Dermis blood vessel endothelial cell (primary cell): ENCODE results near the gene TBC1D17. TPM values are rescaled to one million over a fixed set of nuclear protein-coding genes. Genes with fewer than 3 reads are reported as not detected.

Source experiments
- DNase-seq: peaks from one replicate; pipeline ENCODE4 v3.0.0; 2010
- total RNA-seq: library from RNA; depleted of rRNA; stranded (reverse); fragments of >200 nt; gene quantifications from 2 replicates; pipeline ENCODE4 v1.2.3, GENCODE V29; 2014

The TBC1D17 gene
- total RNA-seq, 1 donor from 2014 or later, result 7.5 TPM

DNA sequence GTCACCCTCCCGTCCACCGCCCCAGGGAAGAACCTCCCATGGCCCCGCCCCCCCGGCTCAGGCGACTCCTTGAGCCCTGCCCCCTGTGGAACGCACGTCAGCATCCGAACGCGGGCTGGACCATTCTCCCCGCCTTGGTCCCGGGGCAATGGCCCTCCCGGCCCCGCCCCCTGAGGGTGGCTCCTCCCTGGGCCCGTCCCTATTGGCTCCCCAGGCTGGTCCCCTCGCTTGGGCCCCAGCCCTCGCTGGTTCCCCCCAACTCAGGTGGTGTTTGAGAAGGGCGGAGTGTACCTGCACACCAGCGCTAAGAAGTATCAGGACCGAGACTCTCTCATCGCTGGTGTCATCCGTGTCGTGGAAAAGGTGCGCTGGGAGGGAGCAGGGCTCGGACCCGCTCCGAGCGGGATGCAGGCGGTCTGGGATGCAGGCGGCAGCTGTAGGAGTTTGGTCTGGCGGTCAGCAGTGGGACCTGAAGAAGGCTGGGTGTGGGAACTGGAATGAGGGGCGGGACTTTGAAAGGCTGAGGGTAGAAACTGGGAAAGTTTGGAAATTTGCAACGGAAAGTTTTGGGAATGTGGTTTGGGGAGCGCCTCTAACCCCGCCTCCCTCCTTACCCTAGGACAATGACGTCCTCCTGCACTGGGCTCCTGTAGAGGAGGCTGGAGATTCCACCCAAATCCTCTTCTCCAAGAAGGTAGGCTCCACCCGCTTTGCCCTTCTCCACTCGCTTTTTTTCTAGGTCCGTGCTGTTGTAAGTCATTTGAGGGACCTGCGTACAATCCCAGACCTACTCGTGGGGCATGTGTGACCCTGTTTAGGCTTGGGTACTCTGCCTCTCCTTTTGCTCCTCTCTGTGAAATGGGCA is 609 bp downstream of the TBC1D17 start:
- peak; percentile 98 for DNase-seq

DNA sequence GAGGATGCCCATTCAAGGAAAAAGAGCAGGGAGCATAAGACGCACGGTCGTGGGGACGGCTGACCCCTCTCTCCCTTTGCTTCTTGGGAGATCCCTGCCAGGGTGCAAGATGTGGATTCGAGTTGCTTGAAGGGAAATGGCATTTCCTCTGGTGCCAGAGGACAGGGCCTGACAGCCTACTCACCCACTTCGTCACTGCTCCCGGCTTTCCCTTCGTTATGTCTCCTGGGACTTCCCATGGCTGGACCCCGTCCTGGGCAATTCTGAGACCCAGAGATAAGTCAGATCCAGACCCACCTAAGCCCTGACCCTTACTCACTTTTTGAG is 1.2 kb downstream of the TBC1D17 start:
- DNase-seq, result no peak

DNA sequence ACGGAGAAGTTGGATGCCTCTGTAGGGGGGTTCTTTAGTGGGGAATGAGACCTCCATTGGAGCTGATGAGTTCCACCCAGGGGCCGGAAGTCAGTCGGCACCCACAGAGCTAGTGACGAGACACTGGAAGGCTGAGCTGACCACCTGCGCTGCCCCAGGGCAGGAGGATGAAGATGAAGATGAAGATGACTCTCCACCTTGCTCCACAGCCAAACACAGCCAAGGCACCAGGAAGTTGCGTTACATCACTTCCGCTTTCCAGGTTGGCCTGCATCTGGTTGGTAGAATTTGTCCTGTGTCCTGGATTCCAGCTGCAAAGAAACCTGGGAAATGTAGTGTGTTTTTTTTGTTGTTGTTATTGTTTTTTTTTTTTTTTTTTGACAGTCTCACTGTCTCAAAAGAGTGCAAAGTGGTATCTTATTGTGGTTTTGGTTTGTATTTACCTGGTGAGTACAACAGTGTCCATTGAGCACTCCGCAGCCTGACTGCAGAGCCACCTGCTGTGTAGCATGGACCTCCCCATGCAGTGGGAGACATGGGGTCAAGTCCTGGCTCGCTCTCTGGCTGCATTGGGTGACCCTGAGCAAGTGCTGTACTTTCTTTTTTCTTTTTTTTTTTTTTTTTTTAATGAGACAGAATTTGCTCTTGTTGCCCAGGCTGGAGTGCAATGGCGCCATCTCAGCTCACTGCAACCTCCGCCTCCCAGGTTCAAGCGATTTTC is 1.9 kb downstream of the TBC1D17 start:
- peak; percentile 46 for DNase-seq

DNA sequence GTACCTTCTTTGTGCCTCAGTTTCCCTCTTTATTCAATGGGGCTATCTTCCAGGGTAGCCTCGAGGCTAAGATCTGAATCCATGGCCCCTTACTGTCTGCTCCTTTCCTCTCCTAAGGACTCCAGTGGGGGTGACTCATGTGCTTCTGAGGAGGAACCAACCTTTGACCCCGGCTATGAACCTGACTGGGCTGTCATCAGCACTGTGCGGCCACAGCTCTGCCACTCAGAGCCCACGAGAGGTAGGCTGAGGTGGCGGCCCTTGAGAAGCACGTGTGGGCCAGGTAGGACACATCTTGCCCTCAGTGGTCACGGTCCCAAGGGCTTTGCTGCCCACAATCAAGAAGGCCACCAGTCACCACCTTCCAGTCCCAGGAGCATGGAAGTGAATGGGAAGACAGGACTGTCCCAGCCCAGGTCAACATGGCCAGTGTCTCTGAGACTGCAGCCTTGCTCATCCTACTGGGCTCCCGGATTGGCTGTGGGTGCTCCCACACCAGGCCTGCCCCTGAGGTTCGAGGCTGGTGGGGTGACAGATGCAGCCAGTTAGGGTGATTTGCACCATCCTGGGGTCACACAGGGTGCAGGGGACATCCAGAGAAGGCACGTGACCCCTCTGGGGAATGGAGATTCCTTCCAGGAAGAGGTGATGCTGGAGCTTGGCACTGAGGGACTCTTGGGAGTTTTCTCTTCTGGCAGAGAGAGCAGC is 2.8 kb downstream of the TBC1D17 start:
- no peak for DNase-seq

DNA sequence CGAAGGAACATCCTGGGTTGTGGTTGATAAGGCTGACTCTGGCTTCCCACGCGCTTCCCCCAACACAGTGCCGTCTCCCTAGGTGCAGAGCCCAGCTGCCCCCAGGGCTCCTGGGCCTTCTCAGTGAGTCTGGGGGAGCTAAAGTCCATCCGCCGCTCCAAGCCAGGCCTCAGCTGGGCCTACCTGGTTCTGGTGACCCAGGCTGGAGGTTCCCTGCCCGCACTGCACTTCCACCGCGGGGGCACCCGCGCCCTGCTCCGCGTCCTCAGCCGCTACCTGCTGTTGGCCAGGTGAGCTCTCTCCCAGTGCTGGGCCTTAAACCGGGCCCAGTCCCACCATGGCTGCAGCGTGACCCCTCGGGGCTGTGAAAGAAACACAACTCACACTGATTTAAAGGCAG is 3.7 kb downstream of the TBC1D17 start:
- DNase-seq, result no peak

DNA sequence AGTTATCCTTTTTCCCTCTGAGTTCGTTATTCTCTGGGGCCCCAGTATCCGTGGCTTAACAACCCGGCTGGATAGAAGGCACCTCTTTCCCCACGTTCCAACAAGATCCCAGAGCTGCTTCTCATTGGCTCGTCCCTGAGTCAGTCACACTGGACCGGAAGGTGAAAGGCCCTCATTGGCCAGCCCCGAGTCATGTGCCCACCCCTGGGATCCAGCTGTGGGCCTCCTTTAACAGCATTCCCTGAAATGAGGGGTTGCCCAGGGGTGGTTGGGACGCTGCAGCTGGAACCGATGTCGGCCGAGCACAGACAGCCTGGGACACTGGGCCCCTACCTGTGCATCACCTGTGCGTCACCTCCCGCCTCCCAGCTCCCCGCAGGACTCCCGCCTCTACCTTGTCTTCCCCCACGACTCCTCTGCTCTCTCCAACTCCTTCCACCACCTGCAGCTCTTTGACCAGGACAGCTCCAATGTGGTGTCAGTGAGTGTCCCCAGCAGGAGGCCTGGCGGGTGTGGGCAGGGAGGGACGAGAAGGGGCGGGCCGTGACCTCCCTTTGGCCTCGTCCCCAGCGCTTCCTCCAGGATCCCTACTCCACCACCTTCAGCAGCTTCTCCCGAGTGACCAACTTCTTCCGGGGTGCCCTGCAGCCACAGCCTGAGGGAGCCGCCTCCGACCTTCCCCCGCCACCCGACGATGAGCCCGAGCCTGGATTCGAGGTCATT is 4.3 kb downstream of the TBC1D17 start:
- peak; percentile 31 for DNase-seq

DNA sequence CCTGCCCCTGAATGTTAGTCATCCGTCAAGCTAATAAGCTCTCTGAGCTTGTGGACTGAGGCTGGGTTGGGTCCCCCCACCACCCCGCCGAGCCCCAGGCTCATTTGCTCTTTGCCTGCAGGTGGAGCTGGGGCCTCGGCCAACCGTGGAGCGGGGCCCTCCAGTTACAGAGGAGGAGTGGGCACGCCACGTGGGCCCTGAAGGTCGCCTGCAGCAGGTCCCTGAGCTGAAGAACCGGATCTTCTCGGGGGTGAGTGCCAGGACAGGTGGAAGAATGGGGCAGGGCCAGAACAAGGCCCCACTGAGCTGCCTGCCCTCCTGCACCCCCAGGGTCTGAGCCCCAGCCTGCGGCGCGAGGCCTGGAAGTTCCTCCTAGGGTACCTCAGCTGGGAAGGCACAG is 5.1 kb downstream of the TBC1D17 start:
- DNase-seq, result no peak

DNA sequence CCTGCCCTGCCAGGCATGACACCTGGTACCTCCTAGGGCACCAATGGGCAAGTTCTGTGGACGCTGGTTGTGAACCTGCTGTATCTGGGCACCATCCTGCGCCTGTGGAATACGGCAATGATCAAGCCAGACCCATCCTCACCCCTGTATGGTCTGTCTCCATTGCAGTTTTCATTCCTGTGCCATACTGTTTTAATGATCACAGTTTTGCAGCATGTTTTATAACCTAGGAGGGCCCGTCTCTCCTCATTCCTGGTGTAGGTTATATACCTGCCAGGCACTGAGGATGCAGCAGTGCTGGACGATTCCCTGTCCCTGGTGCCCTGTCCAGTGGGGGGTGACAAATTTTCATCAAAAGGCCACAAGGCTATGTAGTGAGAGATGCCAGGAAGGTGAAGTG is 5.6 kb downstream of the TBC1D17 start:
- DNase-seq, result no peak

DNA sequence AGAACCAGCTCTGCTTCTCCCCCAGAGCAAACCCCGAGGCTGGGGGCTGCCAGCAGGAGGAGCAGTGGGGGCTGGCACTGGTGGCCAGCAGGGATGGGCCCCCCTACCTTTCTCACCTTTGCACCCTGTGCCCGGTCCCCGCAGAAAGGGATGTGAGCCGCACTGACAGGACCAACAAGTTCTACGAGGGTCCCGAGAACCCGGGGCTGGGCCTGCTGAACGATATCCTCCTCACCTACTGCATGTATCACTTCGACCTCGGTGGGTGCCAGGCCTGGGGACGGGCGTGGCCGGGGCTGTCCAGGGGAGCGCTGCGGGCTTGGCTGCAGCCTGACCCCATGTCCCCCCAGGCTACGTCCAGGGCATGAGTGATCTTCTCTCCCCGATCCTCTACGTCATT is 6.6 kb downstream of the TBC1D17 start:
- DNase-seq, result no peak

DNA sequence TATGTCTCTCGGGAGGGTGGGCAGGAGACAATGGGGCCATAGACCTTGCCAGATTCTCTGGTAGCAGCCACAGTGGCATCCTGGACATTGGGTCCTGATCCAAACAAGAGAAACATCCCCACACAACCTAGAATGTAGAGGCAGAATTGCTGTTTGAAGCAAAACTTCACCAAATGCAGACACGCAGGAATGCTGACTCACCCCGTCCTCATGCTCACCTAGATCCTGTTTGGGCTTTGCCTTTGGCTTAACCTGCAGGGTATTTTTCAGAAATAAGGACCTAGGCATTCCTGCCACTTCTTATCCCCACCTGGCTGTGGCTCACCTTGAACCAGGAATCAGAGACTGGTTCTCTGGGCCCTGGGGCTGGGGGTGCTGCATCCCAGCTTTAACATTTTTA is 7.3 kb downstream of the TBC1D17 start:
- DNase-seq, result no peak

DNA sequence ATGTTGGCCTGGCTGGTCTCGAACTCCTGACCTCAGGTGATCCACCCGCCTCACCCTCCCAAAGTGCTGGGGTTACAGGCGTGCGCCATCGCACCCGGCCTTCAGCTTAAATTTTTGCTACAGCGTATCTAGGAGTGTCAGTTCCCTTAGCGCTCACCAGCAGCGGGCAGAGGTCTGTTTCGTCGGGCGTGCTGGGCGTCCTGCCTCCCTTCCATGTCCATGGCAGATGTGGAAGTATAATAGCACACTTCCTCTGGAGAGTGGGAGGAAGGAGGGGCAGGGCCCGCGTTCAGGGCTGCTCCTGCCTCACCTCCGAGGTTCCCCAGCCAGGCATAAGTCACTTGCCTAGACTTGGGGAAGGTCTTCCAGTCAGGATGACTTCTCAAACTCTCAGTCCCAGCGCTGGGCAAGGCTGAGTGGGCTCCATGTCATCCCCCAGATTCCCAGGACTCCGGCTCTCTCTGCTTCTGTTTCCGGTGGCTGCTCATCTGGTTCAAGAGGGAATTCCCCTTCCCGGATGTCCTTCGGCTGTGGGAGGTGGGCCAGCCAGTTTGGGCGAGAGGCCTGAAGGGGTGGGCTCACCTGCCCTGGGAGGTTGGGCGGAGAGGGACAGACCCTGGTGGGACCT is 9.6 kb downstream of the TBC1D17 start:
- peak; percentile 25 for DNase-seq

DNA sequence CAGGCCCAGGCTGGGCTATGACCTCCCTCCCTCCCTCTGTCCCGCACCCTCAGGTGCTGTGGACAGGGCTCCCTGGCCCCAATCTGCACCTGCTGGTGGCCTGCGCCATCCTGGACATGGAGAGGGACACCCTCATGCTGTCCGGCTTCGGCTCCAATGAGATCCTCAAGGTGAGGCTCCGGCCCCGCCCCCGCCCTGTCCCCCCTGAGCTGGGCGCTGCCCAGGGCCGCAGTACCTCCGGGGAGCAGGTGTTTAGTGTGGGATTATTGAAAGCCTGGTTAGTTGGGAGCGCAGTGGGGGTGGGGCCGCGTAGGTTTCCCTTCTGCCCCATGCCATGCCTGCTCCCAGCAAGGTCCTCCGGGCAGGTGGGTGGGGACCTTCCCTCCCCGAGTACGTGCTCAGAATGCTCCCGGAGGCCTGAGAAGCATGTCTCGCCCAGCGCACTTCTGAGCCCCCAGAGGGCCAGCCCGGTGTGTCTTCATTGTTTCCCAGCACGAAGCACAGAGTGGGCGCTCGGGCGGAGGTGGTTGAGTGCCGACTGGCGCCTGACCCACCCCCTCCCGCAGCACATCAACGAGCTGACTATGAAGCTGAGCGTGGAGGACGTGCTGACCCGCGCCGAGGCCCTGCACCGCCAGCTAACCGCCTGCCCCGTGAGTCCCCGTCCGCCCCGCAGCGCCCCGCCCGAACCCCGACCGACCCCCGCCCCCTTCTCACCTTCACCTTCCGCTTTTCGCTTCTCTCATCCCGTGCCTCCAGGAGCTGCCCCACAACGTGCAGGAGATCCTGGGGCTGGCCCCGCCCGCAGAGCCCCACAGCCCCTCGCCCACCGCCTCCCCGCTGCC is 10.4 kb downstream of the TBC1D17 start:
- no peak for DNase-seq

DNA sequence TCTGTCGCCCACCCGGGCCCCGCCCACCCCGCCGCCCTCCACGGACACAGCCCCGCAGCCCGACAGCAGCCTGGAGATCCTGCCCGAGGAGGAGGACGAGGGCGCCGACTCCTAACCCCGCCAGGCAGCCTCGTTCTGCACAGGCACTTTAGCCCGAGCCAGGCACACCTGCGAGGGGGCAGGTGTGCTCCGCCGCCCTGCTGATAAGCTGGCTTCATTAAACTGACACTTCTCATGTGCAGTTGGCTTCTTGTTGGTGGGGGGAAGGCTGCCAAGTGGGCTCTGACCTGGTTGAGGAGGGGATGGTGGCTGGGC is 11.0 kb downstream of the TBC1D17 start:
- no peak for DNase-seq

DNA sequence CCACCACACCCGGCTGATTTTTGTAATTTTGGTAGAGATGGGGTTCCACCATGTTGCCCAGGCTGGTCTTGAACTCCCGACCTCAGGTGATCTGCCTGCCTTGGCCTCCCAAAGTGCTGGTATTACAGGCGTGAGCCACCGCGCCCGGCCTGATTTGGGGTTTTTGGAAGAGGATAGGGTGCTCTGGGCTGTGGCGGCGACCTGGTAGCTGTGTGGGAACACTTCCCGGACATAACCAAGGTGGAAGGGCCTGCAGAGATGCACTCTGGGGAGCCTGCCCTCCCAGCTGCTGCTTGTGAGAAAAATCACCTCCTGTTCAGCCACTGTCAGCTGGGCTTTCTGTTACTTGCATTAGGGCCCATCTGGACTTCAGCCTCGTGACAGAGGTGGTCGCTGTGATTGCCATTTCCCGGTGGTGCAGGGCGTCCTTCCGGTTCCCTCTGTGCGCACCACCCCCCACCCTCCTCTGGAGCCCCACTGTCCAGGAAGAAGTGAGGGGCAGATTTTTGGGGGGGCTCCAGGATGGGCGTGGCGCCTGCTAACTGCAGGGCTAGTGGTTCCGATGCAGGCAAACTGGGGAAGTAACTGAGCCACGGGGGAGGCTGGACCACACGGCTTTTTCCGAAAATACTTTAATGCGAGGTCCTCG is 11.7 kb downstream of the TBC1D17 start:
- DNase-seq, result no peak

DNA sequence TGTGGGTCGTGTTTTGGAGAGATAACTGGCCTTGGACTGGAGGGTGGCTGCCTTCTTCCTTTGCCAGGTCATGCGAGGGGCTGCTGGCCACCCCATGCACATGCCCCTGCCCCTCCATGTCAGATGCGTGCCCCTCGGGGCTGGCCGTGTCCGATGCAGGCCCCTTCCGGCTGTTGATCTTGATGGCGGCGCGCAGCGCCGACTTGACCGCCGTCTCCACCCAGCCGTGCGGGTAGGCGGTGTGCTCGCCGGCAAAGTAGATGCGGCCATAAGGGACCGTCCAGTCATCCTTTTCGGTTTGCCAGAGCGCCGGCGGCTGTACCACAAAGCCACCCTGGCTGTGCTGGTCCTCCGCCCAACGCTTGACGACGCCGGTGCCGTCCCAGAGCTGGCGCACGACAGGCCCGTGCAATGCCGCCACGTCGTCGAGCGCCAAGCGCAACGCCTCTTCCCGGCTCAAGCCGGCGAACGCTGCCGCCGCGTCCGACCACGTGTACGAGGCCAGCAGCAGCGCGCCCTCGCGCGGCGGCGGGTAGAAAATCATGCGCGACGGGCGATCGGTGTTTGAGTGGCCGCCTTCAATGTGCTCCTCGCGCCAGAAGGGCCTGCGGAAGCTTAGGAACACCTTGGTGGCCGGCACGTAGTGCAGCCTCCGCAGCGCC is 12.3 kb downstream of the TBC1D17 start:
- DNase-seq, result peak; percentile 90

DNA sequence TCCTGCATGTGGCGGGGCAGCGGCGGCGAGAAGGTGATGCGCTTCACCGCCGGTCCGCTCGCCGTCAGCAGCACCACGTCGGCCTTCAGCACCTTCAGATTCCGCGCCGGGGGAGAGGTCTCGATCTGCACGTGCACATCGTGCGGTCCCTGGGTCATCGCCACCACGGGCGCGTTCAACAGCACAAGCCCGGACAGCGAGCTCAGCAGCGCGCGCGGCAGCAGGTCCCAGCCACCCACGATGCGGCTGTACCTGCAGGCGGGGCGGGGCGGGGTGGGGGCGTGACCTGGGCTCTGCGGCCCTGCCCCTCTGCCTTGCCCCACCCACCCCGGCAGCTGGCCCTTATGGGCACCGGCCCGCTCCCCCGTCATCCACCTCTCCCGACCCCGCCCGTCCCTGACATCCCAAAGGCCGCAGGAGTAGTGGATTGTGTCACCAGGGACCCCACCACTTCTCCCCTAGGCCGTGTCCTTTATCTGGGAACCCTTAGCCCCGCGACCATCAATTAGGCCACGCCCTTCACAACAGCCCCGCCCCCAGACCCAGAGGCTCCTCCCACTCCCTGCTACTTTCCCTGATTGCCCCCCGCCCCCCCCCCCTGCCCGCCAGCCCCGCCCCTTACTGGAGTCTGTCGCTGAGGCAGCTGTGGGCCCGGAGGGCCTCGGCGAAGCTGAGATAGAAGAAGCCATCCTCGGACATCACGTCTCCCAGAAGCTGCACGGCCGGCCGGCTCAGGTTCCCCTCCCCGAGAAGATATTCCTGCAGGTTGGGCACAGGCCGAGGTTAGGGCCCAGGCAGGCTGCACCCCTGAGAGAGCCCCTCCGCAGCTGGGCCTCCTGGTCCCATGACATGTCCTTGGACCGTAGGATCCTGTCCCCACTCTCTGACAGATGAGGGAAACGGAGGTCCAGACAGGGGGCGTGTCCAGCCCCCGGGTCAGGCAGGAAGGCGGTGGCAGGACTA is 13.1 kb downstream of the TBC1D17 start:
- no peak for DNase-seq

DNA sequence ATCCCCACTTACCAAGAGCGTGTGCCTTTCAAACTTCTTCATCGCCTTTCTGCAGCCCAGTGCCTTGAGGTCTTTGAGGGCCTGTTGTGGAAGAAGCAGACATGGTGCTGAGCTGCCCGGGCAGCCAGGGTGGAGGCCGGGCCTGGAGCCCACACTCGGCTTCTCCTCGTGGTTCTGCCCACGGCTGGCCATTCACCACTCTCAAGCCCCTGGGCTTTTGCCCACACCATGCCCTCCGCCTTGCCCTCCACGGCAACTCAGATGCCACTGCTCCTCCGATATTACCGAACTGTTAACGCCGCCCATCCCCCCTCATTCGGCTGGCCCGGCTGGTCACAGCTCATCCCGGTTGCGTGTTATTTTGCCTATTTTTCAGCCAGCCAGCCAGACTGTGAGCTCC is 13.9 kb downstream of the TBC1D17 start:
- DNase-seq, result no peak

DNA sequence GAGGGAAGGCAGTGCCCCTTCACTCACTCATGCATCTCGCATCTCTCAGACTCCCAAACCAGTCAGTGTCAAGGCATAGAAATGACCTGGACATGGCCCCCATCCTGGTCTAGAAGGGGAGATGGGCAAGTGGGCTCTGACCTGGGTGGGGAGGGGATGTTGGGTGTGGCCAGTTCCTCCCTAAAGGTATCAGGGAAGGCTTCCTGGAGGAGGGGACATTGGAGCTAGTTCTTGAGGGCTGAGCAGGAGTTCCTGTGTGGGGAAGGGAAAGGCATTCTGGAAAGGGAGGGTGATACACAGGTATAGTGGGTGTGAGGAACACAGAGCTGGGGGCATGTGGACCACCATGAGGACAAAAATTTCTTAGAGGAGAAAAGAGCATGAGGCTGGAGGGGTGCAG is 15.2 kb downstream of the TBC1D17 start:
- DNase-seq, result no peak

DNA sequence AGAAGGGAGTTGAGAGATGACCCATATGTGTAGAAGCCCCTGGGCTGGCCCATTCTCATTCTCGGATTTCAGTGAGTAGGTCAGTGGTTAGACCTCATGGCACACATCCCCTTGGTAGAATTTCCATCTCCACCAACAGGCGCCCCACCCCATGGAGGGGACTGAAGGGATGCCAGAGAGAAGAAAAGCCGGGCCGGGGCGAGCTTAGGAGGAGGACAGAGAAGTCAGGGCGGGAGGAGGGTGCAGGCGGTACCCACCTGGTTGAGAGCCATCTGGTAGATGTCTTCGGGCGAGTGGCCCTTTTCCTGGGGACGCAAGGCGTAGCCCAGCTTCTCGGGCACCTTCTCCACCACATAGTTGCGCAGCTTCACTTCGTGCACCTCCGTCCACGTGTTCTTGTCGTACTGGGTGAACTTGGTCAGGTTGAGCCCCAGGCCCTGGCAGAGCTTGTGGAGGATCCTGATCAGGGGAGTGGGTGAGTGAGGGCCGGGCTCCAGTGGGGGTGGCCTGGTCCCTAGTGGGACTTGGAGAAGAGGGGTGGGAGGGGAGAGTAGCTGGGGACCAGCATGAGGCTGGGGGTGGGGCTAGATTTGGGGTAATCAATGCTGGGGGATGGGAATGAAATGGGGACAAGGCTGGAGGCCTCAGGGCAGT is 16.6 kb downstream of the TBC1D17 start:
- no peak for DNase-seq
